Liver (tissue), 9 donors: ENCODE measurements around the gene FAM171A1. TPM values are rescaled to one million over a fixed set of nuclear protein-coding genes. Genes with fewer than 3 reads are reported as not detected.

Source experiments
- DNase-seq: peaks from one replicate; pipeline ENCODE4 v3.0.0-alpha.2; 2017; ENCODE audit warnings: low spot score
- H3K27ac ChIP-seq, 2 donors: one replicate each; pipeline ENCODE4 v1.7.0; 2013; ENCODE audit warnings: inconsistent platforms in 2 of 2, low read length in 2 of 2, control low read depth in 1 of 2, low read depth in 1 of 2, mild to moderate bottlenecking in 1 of 2
- H3K27me3 ChIP-seq, 4 donors: one replicate each; pipeline versions ENCODE4 v1.6.1 to v1.7.0; 2013; ENCODE audit warnings: low read length in 3 of 4, inconsistent platforms in 1 of 4, mild to moderate bottlenecking in 1 of 4, moderate library complexity in 1 of 4; ENCODE audit not compliant: control insufficient read depth in 4 of 4, insufficient read depth in 4 of 4
- H3K36me3 ChIP-seq, 4 donors: one replicate each; pipeline versions ENCODE4 v1.6.1 to v1.7.0; 2013; ENCODE audit warnings: low read length in 3 of 4, mild to moderate bottlenecking in 3 of 4, low read depth in 1 of 4, moderate library complexity in 1 of 4; ENCODE audit not compliant: control insufficient read depth in 4 of 4, insufficient read depth in 3 of 4
- H3K4me1 ChIP-seq, 4 donors: one replicate each; pipeline versions ENCODE4 v1.6.1 to v1.7.0; 2013; ENCODE audit warnings: low read length in 3 of 4, mild to moderate bottlenecking in 3 of 4, moderate library complexity in 1 of 4; ENCODE audit not compliant: control insufficient read depth in 4 of 4, insufficient read depth in 4 of 4
- H3K4me3 ChIP-seq, 3 donors: one replicate each; pipeline versions ENCODE4 v1.6.1 to v1.7.0; 2013; ENCODE audit warnings: low read length in 3 of 3, control low read depth in 1 of 3, low read depth in 1 of 3, mild to moderate bottlenecking in 1 of 3
- H3K9ac ChIP-seq, 2 donors: one replicate each; pipeline ENCODE4 v1.7.0; 2013; ENCODE audit warnings: low read length in 2 of 2, mild to moderate bottlenecking in 2 of 2, moderate library complexity in 2 of 2, control low read depth in 1 of 2, low read depth in 1 of 2
- H3K9me3 ChIP-seq, 4 donors: one replicate each; pipeline versions ENCODE4 v1.6.1 to v1.7.0; 2013; ENCODE audit warnings: low read length in 3 of 4; ENCODE audit not compliant: control insufficient read depth in 4 of 4
- EGR1 ChIP-seq, 2 donors: IDR thresholded peaks; 2 replicates each; pipeline ENCODE4 v1.6.1; 2016 to 2018; ENCODE audit warnings: antibody characterized with exemption in 2 of 2, low read depth in 2 of 2
- FOXA1 ChIP-seq: IDR thresholded peaks from 2 replicates; pipeline ENCODE4 v1.6.1; 2016; ENCODE audit warnings: antibody characterized with exemption
- GABPA ChIP-seq, 2 donors: IDR thresholded peaks in 1 of 2; conservative IDR thresholded peaks in 1 of 2; 2 replicates each; pipeline ENCODE4 v1.6.1; 2016; ENCODE audit warnings: antibody characterized with exemption in 2 of 2, mild to moderate bottlenecking in 1 of 2, moderate library complexity in 1 of 2
- HNF4A ChIP-seq, 2 donors: conservative IDR thresholded peaks; 2 replicates each; pipeline ENCODE4 v1.6.1; 2016; ENCODE audit warnings: antibody characterized with exemption in 2 of 2, mild to moderate bottlenecking in 2 of 2
- JUND ChIP-seq, 2 donors: IDR thresholded peaks; 2 replicates each; pipeline ENCODE4 v1.6.1; 2016; ENCODE audit warnings: antibody characterized with exemption in 2 of 2
- NR2F2 ChIP-seq: IDR thresholded peaks from 2 replicates; pipeline ENCODE4 v1.6.1; 2016; ENCODE audit warnings: antibody characterized with exemption
- RAD21 ChIP-seq, 2 donors: IDR thresholded peaks; 2 replicates each; pipeline ENCODE4 v1.6.1; 2016; ENCODE audit warnings: antibody characterized with exemption in 2 of 2, mild to moderate bottlenecking in 2 of 2
- RXRA ChIP-seq, 2 donors: IDR thresholded peaks; 2 replicates each; pipeline ENCODE4 v1.6.1; 2017 to 2018; ENCODE audit warnings: antibody characterized with exemption in 2 of 2, mild to moderate bottlenecking in 1 of 2
- SP1 ChIP-seq: IDR thresholded peaks from 2 replicates; pipeline ENCODE4 v1.6.1; 2018; ENCODE audit warnings: antibody characterized with exemption, mild to moderate bottlenecking
- TAF1 ChIP-seq: conservative IDR thresholded peaks from 2 replicates; pipeline ENCODE4 v1.6.1; 2016; ENCODE audit warnings: antibody characterized with exemption, mild to moderate bottlenecking
- YY1 ChIP-seq: IDR thresholded peaks from 2 replicates; pipeline ENCODE4 v1.6.1; 2016; ENCODE audit warnings: antibody characterized with exemption, mild to moderate bottlenecking
- WGBS: extraction: QIAGEN DNeasy Blood & Tissue Kit; methylation state at CpG from one replicate; pipeline ENCODE4 v1.1.7; 2013; 5-methylcytosine and 5-hydroxymethylcytosine counted together
- polyA plus RNA-seq, 2 donors: library from polyadenylated mRNA; stranded (reverse) in 1 of 2; unstranded in 1 of 2; fragments of 200-250 nt in 1 of 2; fragments of >200 nt in 1 of 2; fragmentation: Nextera tagmentation in 1 of 2; extraction: Ambion mirVana in 1 of 2; gene quantifications; one replicate each; pipeline versions ENCODE4 v1.2.1 to v1.2.3, GENCODE V29; 2013 to 2015
- total RNA-seq, 2 donors: library from RNA; depleted of rRNA; stranded (reverse); fragments of >200 nt; gene quantifications; one replicate each; pipeline ENCODE4 v1.2.3, GENCODE V29; 2014
- TF ChIP-seq, protein P1 (sequence below): IDR thresholded peaks from 2 replicates; pipeline ENCODE4 v1.6.1; 2016; ENCODE audit warnings: antibody characterized with exemption
- TF ChIP-seq, protein P2 (sequence below): IDR thresholded peaks from 2 replicates; pipeline ENCODE4 v1.6.1; 2016; ENCODE audit warnings: antibody characterized with exemption
- TF ChIP-seq, protein P3 (sequence below): fragments of 150-350 bp; IDR thresholded peaks from 2 replicates; pipeline ENCODE4 v1.5.1; 2017; ENCODE audit warnings: improper control_type of control experiment, low read depth, low read length; ENCODE audit not compliant: missing input control
- TF ChIP-seq, protein P4 (sequence below): IDR thresholded peaks from 2 replicates; pipeline ENCODE4 v1.6.1; 2016; ENCODE audit warnings: antibody characterized with exemption, mild to moderate bottlenecking
- donor health status: healthy.
- donor health status: healthy.
- donor health status: healthy.
- donor health status: healthy.
- donor health status: healthy.

Gene FAM171A1
- total and polyA plus RNA-seq, 4 donors: 2.5 to 10.2 (median 7.7) TPM

DNA sequence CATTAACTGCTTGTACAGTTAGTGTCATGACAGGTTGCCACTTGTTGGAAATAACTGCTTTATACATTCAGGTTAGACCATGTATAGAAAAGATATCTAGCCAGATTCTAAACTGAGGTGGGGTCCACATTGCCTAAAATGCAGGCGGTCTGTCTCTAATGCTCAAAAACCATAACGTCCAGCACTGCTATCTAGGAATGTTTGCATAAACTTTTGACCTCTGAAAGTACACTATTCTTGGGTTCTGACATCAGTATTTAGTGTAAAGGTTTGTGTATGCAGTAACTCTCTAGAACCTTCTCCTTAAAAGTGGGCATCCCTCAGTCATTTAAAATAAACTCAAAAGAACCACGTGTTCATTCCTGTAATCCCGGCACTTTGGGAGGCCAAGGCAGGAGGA, 10.3 kb upstream of the FAM171A1 start:
- Histone ChIP-seq H3K4me3 (no peak overlapping the region), H3K27ac (no peak overlapping the region), H3K9me3 (no peaks in the 10 kb centered on the region), H3K4me1 (no peaks in the 10 kb centered on the region), H3K9ac (no peak overlapping the region), H3K27me3 (no peaks in the 10 kb centered on the region), H3K36me3 (no peaks in the 10 kb centered on the region)
- 36% methylated on average over 4 of the region's 4 CpGs for WGBS
- no peak for TF ChIP-seq TAF1
- TF ChIP-seq, protein P1, sequence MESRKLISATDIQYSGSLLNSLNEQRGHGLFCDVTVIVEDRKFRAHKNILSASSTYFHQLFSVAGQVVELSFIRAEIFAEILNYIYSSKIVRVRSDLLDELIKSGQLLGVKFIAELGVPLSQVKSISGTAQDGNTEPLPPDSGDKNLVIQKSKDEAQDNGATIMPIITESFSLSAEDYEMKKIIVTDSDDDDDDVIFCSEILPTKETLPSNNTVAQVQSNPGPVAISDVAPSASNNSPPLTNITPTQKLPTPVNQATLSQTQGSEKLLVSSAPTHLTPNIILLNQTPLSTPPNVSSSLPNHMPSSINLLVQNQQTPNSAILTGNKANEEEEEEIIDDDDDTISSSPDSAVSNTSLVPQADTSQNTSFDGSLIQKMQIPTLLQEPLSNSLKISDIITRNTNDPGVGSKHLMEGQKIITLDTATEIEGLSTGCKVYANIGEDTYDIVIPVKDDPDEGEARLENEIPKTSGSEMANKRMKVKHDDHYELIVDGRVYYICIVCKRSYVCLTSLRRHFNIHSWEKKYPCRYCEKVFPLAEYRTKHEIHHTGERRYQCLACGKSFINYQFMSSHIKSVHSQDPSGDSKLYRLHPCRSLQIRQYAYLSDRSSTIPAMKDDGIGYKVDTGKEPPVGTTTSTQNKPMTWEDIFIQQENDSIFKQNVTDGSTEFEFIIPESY: no peak
- no peak for TF ChIP-seq RAD21 (IDR thresholded peaks at IDR 0.05)
- TF ChIP-seq, protein P2, sequence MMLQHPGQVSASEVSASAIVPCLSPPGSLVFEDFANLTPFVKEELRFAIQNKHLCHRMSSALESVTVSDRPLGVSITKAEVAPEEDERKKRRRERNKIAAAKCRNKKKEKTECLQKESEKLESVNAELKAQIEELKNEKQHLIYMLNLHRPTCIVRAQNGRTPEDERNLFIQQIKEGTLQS: no peak
- no peak for TF ChIP-seq EGR1 (IDR thresholded peaks at IDR 0.05; ENCODE audit: low read depth in 2 of 2)
- TF ChIP-seq YY1: no peak
- TF ChIP-seq GABPA (IDR thresholded peaks at IDR 0.05 in 1 of 2, conservative IDR thresholded peaks at IDR 0.05 in 1 of 2): no peak
- no peak for TF ChIP-seq NR2F2
- no peak for TF ChIP-seq FOXA1
- TF ChIP-seq HNF4A (conservative IDR thresholded peaks at IDR 0.05): no peak
- TF ChIP-seq, protein P3, sequence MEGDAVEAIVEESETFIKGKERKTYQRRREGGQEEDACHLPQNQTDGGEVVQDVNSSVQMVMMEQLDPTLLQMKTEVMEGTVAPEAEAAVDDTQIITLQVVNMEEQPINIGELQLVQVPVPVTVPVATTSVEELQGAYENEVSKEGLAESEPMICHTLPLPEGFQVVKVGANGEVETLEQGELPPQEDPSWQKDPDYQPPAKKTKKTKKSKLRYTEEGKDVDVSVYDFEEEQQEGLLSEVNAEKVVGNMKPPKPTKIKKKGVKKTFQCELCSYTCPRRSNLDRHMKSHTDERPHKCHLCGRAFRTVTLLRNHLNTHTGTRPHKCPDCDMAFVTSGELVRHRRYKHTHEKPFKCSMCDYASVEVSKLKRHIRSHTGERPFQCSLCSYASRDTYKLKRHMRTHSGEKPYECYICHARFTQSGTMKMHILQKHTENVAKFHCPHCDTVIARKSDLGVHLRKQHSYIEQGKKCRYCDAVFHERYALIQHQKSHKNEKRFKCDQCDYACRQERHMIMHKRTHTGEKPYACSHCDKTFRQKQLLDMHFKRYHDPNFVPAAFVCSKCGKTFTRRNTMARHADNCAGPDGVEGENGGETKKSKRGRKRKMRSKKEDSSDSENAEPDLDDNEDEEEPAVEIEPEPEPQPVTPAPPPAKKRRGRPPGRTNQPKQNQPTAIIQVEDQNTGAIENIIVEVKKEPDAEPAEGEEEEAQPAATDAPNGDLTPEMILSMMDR: no peak
- no peak for TF ChIP-seq RXRA (IDR thresholded peaks at IDR 0.05)
- TF ChIP-seq SP1: no peak
- TF ChIP-seq JUND (IDR thresholded peaks at IDR 0.05): no peak
- TF ChIP-seq, protein P4, sequence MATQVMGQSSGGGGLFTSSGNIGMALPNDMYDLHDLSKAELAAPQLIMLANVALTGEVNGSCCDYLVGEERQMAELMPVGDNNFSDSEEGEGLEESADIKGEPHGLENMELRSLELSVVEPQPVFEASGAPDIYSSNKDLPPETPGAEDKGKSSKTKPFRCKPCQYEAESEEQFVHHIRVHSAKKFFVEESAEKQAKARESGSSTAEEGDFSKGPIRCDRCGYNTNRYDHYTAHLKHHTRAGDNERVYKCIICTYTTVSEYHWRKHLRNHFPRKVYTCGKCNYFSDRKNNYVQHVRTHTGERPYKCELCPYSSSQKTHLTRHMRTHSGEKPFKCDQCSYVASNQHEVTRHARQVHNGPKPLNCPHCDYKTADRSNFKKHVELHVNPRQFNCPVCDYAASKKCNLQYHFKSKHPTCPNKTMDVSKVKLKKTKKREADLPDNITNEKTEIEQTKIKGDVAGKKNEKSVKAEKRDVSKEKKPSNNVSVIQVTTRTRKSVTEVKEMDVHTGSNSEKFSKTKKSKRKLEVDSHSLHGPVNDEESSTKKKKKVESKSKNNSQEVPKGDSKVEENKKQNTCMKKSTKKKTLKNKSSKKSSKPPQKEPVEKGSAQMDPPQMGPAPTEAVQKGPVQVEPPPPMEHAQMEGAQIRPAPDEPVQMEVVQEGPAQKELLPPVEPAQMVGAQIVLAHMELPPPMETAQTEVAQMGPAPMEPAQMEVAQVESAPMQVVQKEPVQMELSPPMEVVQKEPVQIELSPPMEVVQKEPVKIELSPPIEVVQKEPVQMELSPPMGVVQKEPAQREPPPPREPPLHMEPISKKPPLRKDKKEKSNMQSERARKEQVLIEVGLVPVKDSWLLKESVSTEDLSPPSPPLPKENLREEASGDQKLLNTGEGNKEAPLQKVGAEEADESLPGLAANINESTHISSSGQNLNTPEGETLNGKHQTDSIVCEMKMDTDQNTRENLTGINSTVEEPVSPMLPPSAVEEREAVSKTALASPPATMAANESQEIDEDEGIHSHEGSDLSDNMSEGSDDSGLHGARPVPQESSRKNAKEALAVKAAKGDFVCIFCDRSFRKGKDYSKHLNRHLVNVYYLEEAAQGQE: no peak
- DNase-seq: no peak

DNA sequence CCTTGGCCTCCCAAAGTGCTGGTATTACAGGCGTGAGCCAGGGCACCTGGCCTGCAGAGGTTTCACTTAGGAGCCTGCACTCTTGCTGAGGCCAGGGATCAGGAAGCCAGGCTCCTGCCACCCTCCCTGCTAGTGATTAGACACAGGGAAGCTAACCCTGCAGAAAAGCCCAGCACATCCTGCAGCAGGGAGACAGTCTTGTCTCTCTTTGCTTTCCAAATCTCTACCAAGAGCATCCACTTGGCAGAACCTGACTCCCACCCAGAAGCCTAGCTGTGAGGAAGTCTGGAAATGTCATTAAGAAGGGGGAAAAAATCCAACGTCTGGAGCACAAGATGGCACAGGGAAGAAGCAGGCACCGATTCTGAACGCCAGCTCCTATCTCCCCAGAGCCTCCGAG, 8.0 kb upstream of the FAM171A1 start:
- no peaks in the 10 kb centered on the region for H3K9me3 ChIP-seq
- H3K9ac ChIP-seq: no peak overlapping the region
- no peak overlapping the region for H3K27ac ChIP-seq
- H3K4me1 ChIP-seq: no peaks in the 10 kb centered on the region
- no peaks in the 10 kb centered on the region for H3K36me3 ChIP-seq
- DNase-seq: no peak
- no peak overlapping the region for H3K4me3 ChIP-seq
- 76% methylated on average over 5 of the region's 5 CpGs for WGBS
- peaks cover 0 to 2% (median 0%) of the 10 kb centered on the region in 4 donors for H3K27me3 ChIP-seq
- TF ChIP-seq RAD21 (IDR thresholded peaks at IDR 0.05) (no peak), NR2F2 (no peak), SP1 (no peak), FOXA1 (no peak)
- TF ChIP-seq, protein P3: no peak
- TF ChIP-seq, protein P4: no peak
- TF ChIP-seq, protein P1: no peak
- TF ChIP-seq, protein P2: no peak
